NCI-H82 (cell line): ENCODE measurements around the gene SLC16A6.

Source experiments
- DNase-seq: peaks from one replicate; lab custom pipeline; 2025; lab: John Stamatoyannopoulos, UW

The SLC16A6 gene, protein sequence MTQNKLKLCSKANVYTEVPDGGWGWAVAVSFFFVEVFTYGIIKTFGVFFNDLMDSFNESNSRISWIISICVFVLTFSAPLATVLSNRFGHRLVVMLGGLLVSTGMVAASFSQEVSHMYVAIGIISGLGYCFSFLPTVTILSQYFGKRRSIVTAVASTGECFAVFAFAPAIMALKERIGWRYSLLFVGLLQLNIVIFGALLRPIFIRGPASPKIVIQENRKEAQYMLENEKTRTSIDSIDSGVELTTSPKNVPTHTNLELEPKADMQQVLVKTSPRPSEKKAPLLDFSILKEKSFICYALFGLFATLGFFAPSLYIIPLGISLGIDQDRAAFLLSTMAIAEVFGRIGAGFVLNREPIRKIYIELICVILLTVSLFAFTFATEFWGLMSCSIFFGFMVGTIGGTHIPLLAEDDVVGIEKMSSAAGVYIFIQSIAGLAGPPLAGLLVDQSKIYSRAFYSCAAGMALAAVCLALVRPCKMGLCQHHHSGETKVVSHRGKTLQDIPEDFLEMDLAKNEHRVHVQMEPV

DNA sequence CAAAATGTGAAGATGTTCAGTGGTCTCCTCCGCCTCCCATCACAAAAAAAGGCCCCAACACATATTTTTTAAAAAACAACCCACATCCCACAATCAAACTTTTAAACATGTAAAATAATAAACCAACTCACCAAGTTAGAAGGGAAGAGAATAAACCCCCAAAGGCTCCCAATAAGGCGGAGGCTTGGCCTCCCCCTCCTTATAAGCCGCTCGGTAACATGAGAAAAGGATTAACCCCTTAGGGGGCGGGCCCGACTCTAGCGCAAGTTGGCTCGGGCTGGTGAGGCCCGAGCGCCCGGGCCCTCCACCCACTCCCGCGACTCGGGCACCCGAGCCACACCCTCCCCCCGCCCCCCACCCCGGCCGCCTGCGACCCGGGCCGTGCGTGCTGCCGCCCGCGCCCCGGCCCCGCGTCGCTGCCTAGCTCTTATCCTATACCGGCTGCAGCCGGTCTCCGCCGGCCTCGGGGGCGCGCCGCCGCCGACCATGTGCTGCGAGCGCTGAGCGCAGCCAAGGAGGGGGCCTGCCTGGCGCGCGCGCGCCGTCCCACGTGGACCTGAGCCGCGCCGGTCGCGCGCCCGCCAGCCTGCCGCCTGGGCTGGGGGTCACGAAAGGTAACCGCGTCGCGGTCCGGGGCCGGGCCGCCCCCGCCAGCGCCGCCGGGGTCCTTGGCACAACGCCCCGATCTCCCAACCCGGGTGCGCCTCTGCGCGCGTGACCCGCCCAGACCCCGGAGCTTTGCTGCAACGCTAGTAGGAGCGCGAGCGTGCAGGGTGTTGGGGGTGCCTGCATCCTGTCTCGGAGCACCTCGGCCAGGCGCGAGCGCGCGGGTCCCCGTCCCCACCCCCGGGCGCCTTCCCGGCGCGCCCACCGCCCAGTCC lies at the start of gene SLC16A6, which contains the start of gene ARSG:
Gene SLC16A6 (minus strand): TSS at position 173 of the 881 bp plus-strand sequence. CDS start 12,807 bp downstream, outside the sequence.
Gene ARSG (plus strand): TSS at position 541 of the 881 bp plus-strand sequence. CDS start 15,999 bp downstream, outside the sequence.
- peak; percentile 96 for DNase-seq

DNA sequence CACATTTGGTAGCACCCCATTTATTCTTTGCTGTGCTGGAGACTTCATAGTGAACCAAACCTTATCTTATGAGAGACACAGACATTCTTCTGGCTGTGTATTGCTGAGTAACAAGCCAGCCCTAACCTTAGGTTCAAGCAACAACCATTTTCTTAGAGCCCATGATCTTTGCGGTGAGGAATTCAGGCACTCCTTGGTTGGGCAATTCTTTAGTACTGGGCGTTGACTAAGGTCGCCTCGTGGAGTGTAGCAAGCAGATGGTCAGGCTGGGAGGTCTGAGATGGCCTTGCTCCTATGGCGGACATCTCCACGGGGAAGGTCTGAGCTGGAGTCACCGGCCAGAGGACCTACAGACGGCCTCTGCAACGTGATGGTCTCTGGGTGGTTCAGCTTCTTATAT lies 43.5 kb upstream of the SLC16A6 start:
- DNase-seq, result no peak

DNA sequence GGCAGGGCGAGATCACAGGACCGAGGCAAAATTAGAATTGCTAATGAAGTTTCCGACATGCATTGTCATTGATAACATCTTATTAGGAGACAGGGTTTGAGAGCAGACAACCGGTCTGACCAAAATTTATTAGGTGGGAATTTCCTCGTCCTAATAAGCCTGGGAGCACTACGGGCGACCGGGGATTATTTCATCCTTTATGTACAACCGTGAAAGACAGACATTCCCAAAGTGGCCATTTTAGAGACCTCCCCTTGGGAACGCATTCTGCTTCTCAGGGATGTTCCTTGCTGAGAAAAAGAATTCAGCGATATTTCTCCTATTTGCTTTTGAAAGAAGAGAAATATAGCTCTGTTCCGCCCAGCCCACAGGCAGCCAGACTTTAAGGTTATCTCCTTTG lies 41.0 kb upstream of the SLC16A6 start:
- DNase-seq, result peak; percentile 32

DNA sequence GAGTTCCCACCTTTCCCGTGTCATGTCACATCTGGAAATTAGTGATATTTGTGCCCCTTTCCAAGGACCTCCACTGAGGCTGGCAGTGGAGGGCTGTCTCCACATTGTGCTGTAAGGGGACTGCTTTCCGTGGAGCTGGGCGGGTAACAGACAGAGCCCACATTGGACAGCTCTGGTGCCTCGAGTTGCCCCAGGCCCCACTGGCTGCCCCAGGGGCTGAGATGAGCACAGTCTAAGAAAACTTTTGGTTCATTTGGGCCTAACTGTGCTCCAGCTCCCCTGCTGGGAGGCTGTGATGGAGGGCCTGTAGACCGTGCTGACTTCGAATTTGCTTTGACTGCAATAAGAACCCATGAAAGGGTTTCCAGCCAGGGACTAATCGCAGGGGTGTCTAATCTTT lies 38.4 kb upstream of the SLC16A6 start:
- no peak for DNase-seq

DNA sequence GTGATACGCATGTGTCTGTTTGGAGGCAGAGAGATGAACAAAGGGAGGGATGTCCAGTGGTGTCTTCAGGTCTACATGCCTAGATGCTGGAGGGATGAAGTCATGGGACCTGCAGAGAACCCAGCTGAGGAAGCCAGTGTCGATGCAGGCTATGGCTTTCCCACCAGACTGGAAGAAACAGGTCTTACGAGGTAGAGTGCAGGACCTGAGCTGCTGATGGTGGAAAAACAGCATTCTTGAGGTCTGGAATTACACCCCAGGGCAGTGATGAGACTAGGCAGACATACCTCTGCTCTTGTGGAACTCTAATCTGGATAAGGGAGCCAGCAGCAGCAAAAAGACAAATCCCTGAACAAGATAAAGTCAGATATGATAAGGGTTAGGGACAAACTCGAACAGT lies 37.7 kb upstream of the SLC16A6 start:
- no peak for DNase-seq

DNA sequence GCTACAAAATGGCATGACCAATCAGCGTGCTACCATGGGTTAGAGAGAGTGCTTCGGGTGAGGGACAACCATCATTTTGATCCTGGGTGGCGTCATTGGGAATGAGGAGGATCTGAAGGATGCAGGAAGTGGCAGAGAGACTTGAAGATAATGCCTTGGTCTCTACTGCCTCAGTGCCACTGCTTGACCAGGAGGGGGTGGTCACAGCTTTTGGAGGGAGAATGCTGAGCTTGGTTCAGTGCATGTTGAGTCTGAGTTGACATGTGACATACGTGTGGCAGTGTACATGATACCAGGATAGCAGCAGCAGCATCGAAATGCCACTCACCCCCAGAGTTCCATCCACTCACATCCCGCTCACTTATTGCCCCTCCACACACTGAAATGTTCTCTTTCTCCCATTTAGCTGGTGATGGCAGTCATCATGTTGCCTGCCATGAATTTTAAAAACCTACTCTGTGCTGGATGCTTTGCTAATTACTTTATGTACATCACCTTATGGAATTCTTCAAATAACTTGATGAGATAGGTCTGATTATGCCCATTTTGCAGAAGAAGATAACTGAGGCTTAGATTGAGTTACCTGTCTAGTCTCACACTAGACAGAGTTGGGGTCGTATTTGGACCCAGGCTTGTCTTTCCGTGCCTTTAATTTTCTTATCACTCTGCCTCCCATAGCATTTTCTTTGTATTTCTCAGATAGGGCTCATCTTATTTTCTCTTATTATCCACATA lies 37.1 kb upstream of the SLC16A6 start:
- no peak for DNase-seq

DNA sequence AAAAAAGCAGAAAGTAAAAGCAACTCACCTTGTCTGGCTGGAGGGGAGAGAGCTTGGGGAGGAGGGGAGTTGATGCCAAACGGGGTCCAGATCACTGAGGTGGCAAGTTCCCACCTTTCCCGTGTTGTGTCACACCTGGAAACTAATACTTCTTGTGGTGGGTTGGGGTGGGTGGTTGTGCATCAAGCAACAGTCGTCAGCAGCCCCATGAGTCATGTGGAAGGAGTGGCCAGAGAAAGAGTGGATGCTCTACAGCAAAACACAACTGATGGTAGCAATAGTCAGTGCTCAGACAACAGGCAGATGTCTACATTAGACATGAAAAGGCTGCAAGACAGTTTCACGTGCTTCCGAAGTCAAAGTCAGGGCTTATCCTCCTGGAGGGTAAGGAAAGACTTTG lies 35.8 kb upstream of the SLC16A6 start:
- DNase-seq, result no peak

DNA sequence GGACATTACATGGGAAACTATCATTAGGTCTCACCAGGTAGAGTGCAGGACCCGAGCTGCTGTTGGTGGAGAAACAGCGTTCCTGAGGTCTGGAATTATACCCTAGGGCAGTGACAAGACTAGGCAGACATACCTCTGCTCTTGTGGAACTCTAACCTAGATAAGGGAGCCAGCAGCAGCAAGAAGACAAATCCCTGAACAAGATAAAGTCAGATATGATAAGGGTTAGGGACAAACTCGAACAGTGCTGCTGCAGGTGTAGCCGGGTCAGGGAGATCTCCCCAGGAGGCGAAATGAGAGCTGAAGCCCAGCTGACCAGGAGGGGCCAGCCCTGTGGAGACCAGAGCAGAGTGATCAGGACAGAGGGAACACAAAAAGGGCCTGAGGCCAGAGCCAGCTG lies 35.0 kb upstream of the SLC16A6 start:
- no peak for DNase-seq

DNA sequence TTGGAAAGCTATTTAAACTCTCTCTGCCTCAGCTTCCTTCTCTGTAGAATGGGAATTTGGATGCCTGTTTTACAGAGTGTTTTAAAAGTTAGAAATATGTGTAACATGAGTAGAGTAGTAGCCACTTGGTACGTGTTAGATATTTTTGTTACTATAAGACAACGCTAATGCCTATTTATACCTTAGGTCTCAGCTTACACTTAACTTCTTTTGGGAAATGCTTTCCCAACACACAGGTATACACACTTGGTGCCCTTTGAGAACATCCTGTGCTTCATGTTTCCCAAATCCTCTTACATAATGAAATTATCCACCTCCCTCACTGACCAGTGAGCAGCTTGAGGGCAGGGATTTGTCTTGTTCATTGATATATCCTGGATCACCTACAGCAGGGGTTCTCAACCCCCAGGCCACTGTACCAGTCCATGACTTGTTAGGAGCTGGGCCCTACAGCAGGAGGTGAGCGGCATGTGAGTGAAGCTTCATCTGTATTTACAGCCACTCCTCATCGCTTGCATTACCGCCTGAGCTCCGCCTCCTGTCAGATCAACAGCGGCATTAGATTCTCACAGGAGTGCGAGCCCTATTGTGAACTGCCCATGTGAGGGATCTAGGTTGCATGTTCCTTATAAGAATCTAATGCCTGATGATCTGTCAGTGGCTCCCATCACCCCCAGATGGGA lies 33.9 kb upstream of the SLC16A6 start:
- DNase-seq, result no peak

DNA sequence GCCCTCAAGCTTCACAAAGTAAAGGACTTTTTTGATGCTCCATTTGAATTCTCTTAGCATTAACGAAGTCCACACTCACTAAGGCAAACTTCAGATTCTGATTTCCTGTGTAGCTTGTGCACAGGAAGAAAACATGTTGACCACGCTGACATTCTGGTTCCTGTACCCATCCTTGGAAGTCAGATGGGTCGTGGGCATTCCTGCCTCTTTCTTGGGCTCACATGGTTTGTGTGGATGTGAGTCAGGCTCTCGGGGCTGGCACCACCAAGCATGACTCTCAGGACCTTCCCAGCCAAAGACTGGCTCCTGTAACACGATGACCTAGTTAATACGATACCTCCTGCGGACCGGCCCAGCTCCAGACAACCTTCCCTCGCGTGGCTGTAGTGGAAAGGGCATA lies 33.2 kb upstream of the SLC16A6 start:
- DNase-seq, result no peak

DNA sequence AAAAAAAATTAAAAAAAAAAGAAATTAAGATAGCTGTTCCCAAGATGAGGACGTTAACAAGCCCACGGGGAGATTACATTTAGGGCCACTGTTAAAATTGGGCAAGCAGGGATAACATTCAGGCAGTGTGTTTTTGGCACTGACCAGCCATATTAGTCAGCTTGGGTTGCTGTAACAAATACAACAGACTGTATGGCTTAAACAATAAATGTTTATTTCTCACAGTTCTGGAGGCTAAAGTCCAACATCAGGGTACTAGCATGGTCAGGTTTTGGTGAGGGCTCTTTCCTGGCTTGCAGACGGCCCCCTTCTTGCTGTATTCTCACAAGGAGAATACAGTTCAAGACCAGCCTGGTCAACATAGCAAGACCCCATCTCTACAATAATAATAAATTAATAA lies 31.7 kb upstream of the SLC16A6 start:
- no peak for DNase-seq

DNA sequence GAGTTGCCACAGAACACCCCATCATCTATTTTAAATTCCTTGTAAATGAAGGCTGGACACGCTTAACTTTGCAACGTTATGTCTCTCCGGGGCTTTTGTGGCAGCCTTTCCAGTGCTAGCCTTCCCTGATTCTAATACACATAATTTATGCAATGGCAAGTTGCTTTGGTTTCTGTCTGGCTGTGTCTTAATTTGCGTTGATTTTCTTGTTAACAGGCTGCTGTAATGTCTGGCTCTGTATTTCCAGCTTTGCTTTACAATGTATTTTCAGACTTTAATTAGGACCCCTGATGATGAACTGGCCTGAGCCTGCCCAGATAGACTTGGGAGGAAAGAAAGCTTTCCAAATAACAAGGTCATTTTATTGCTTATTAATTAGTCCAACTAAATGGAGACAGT lies 30.6 kb upstream of the SLC16A6 start:
- no peak for DNase-seq

DNA sequence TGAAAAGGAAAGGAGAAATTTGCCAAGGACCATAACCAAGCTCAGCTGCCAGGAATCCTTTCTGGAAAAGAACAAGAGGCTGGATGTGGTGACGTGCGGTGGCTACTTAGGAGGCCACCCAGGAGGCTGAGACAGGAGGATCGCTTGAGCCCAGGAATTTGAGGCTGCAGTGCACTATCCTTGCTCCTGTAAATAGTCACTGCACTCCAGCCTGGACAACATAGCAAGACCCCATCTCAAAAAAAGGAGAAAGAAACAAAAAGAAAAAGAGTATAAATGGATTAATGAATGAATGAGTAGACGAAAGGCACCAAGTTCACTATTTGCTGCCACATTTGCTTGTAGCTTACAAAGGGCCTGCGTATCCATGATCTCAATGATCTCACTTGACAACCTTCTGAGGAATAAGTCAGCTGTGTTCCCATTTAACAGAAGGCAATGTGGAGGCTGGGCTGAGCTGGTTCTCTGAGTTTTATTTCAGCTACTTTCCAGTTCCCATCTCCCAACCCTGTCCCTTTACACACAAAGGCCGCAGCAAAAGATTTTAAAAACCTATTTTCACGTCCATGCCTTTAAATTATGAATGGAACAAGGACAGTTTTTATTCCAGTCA lies 30.1 kb upstream of the SLC16A6 start:
- DNase-seq, result no peak

DNA sequence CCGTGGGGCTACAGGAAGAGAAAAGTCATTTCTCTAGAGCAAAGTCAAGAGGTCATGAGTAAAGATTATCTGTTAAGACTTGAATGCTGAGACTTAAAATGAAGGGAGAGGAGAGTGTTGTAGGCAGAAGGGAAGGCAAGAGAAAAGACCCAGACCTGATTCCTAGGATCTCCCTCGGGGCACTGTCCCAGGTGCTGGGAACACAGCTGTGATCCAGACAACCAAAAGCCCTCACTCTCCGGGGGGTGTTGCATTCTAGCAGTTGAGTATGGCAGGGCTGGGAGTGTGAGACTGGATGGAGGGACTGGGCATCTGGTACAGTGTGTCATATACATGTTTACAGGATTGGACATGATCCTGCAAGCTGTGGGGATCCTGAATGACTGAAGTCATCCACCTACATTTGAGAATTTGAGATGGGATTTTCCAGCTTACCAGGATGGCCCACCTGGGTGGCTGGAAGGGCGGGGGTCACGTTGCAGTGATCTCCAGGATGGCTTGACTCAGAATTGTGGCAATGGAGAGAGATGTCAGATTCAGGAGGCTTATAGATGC lies 29.5 kb upstream of the SLC16A6 start:
- DNase-seq, result peak; percentile 12

DNA sequence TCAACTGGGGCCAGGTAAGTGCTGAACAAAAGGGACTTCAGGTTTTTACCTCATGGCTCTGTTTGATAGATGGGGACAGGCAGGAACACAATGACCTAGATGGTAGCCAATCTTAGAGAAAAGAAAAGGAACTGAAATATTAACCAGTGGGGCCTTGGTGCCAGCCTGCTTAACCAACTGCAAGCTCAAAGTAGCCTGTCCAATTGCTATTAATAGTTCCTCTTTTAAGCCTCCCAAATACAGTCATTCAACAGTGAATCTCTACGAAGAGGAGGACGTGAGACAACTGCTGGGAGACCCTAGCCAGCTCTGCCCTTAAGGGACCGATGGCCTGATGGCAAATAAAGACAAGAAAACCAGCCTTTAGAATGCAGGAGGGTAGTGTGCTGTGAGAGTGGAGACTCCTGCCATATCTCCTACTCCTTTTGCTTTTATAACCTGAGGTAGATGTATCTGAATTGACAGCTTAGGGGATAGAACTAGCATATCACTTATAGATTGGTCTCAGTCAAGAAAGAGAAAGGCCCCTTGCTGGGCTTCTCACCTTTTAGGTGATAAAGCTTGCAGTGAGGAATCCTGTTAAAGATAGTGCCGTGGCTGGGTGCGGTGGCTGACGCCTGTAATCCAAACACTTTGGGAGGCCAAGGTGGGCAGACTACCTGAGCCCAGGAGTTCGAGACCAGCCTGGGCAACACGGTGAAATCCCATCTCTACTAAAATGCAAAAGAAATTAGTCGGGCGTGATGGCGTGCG lies 28.7 kb upstream of the SLC16A6 start:
- no peak for DNase-seq

DNA sequence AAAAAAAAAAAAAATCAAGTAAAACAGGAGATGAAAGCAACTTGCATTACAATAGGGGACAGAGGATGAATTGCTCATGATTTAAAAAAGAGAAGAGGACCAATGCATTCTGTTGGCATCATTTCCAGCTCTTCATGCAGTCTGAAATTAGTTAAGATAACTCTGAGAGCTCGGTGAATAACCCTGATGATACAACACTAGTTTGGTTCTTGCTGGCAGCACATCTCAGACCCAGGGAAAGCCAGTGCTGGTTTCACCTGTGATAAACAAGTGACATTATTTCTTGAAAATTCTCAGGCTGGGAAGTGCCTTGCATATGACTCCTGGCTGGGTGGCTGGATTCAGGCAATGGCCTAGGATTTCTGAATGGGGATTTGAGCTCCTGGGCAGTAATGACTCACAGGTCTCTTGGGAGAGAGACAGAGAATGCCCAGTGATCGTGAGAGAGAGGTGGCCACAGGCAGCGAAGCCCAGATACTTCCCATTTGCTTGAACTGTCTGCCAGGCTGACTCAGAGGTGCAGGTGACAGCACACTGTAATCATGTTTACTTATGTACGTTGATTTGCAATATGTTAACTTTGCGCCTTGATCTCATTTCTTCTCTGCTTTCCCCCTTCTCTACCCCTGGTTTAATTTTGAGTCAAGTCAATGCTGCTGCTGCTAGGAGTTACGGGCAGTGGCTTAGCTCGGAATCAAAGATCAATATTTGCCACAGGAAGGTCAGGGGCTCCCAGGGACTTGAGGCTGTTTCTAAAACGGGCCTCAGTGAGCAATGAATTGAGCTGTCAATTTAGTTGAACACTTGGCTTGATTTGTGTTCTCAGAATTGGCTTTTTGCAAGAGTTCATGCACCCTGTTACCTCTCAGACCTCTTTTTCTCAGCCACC lies 27.4 kb upstream of the SLC16A6 start:
- DNase-seq, result no peak

DNA sequence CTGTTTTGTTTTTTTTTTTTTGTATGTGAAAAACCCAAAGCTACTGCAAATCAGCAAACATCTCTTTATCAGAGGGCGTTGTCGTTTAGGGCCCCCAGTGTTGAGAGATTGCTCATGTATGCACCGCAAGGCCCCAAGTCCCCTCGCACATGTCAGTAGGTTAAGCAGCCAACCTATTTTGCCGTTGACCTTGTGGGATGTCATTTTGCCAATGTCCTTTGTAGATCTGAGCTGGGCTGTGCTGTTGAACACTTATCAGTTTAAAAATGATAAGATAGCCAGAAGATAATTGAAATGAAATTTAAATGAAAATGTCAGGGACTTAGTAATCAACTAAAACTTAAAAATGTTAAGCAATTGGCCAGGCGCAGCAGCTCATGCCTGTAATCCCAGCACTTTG lies 26.5 kb upstream of the SLC16A6 start:
- no peak for DNase-seq

DNA sequence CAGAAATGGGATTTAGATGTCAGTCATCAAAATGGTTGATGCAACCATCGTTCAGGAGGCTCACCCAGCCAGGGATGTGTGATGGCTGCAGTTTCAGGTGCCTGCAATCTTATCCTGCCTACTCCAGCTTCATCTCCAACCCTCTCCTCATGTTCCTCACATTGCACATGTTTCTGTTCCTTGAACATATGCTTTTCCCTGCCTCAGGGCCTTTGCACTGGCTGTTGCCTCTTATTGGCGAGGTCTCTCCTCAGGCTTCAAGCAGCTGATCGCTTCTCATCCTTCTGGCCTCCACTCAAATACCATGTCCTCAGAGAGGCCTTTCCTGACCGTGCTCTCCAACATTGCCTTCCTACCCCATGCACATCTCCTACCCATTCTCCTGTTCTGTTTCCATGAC lies 25.0 kb upstream of the SLC16A6 start:
- no peak for DNase-seq
